Measurements from ENCODE around the gene CD40. TPM values are rescaled to one million over a fixed set of nuclear protein-coding genes. Genes with fewer than 3 reads are reported as not detected.

The CD40 gene
- total RNA-seq (2014; rRNA removed; shearing (Covaris generic); ENCODE audit: low replicate concordance) = 6.3 and 12.1 TPM in 2 replicates

DNA sequence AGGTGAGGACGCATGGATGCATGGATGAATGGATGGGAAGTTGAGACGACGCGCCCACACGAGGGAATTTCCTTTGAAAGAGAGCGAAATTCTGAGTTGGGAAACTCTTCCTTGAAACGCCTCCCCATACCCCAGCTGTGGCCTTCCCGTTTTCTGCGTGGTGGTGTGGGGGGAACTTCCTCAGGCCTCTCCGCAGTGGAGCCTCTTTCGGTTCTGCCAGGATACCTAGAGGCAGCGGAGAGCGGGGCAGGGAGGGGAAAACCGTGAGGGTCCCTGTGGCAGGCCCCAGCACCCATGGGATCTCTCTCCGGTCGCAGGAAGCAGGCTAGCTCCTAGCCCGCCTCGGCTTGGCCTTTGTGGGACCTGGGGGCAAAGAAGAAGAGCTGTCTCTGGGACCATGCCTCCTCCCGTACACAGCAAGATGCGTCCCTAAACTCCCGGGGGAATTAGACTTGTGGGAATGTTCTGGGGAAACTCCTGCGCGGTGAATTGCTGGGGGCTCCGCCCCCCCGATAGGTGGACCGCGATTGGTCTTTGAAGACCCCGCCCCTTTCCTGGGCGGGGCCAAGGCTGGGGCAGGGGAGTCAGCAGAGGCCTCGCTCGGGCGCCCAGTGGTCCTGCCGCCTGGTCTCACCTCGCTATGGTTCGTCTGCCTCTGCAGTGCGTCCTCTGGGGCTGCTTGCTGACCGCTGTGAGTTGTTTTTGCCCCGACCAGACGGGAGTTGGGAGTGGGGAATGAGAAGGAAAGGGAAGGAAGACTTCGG is at the start of gene CD40:
Gene CD40 (plus strand): TSS at position 611 of the 764 bp plus-strand sequence. CDS start 30 bp downstream, at position 641.
- no peaks in the 10 kb centered on the region for H3K36me3 ChIP-seq (ENCODE audit: insufficient read depth, low read length)
- no peaks in the 10 kb centered on the region for H3K27me3 ChIP-seq (ENCODE audit: low read length)
- H2AFZ ChIP-seq (ENCODE audit: low read length) = no peak within 1 kb of the TSS
- peaks cover 28% of the 10 kb centered on the region for H3K4me1 ChIP-seq (ENCODE audit: low read length)
- peak within 1 kb of the TSS; percentile 63 for H3K9ac ChIP-seq (ENCODE audit: low read length)
- H3K9me2 ChIP-seq (replicated peaks; ENCODE audit: insufficient read depth, low read length) = no peaks in the 10 kb centered on the region
- H3K9me3 ChIP-seq (ENCODE audit: low read length) = no peaks in the 10 kb centered on the region
- peak within 1 kb of the TSS; percentile 73 for H3K4me2 ChIP-seq (ENCODE audit: low read depth, low read length, poor library complexity, severe bottlenecking)
- H3K27ac ChIP-seq (ENCODE audit: low read length) = no peak within 1 kb of the TSS
- peak within 1 kb of the TSS; percentile 66; the same call in 1 of the 2 replicates for H3K4me3 ChIP-seq (ENCODE audit: low read length)
- 0 out of 2 replicates have a peak, but pooled peaks cover 3% of the 10 kb centered on the region for H4K20me1 ChIP-seq (ENCODE audit: insufficient read depth, low read depth, low read length)
- H3K79me2 ChIP-seq (ENCODE audit: low read length) = no peaks in the 10 kb centered on the region
- DNase-seq = peak; percentile 81

- Histone ChIP-seq H3K9me2 (replicated peaks; ENCODE audit: insufficient read depth, low read length) (no peaks in the 10 kb centered on the region), H3K4me3 (ENCODE audit: low read length) (no peak overlapping the region), H3K79me2 (ENCODE audit: low read length) (peaks cover 49% of the 10 kb centered on the region), H4K20me1 (ENCODE audit: insufficient read depth, low read depth, low read length) (peaks cover 6% of the 10 kb centered on the region; the same call in 1 of the 2 replicates), H3K27me3 (ENCODE audit: low read length) (no peaks in the 10 kb centered on the region), H3K4me1 (ENCODE audit: low read length) (no peaks in the 10 kb centered on the region), H3K27ac (ENCODE audit: low read length) (no peak overlapping the region), H3K9ac (ENCODE audit: low read length) (no peak overlapping the region), H3K9me3 (ENCODE audit: low read length) (no peaks in the 10 kb centered on the region), H3K36me3 (ENCODE audit: insufficient read depth, low read length) (peaks cover 23% of the 10 kb centered on the region; the same call in 1 of the 2 replicates), H3K4me2 (ENCODE audit: low read depth, low read length, poor library complexity, severe bottlenecking) (no peak overlapping the region), H2AFZ (ENCODE audit: low read length) (no peak overlapping the region)
- no peak for DNase-seq
Observed at GRCh38 chr20:46070215-46070900, 47.8 kb upstream of the CD40 start.

DNA sequence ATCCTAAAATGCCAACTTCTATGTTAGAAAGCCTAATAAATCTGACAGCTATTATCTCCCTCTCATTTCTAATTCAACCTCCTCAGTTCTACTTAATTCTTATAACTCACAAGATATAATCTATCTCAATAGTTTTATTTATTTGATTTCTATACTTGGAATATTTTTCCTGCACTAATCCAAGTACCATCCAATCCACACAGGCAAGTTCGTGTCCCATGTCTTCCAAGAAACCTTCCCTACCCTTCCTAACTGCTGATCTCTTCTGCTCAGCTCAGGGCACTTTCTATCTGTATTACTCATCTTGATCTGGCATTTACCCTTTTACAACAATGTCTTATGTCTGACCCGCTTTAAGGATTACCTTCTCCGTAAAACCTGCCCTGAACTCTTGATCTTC is 46.5 kb upstream of the CD40 start:
- no peak overlapping the region for H2AFZ ChIP-seq (ENCODE audit: low read length)
- no peaks in the 10 kb centered on the region for H3K4me1 ChIP-seq (ENCODE audit: low read length)
- peaks cover 19% of the 10 kb centered on the region; the same call in 1 of the 2 replicates for H3K36me3 ChIP-seq (ENCODE audit: insufficient read depth, low read length)
- H3K9ac ChIP-seq (ENCODE audit: low read length) = no peak overlapping the region
- H3K9me2 ChIP-seq (replicated peaks; ENCODE audit: insufficient read depth, low read length) = no peaks in the 10 kb centered on the region
- H3K27ac ChIP-seq (ENCODE audit: low read length) = no peak overlapping the region
- peaks cover 6% of the 10 kb centered on the region; the same call in 1 of the 2 replicates for H4K20me1 ChIP-seq (ENCODE audit: insufficient read depth, low read depth, low read length)
- H3K79me2 ChIP-seq (ENCODE audit: low read length) = peaks cover 61% of the 10 kb centered on the region
- H3K4me3 ChIP-seq (ENCODE audit: low read length) = no peak overlapping the region
- no peak overlapping the region for H3K4me2 ChIP-seq (ENCODE audit: low read depth, low read length, poor library complexity, severe bottlenecking)
- H3K9me3 ChIP-seq (ENCODE audit: low read length) = no peaks in the 10 kb centered on the region
- no peak for DNase-seq
- H3K27me3 ChIP-seq (ENCODE audit: low read length) = no peaks in the 10 kb centered on the region

DNA sequence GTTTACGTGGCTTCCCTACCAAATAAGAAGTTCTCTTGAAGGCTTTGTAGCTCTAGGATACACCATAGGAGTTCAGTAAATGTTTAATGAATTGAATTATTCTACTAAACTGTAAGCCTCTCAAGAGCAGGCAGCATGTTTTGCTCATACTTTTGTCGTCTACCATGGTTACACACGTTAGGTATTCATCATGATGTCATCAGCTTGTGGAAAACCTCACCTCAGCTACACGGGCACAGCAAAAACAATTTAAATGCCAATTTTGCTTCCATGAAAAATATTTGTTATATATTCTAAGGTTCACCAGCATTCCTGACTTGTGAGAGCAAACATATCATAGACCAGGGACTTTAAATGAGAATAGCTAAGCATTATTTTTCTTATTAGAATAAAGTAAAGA is 45.1 kb upstream of the CD40 start:
- Histone ChIP-seq H3K36me3 (ENCODE audit: insufficient read depth, low read length) (peaks cover 17% of the 10 kb centered on the region; the same call in 1 of the 2 replicates), H3K4me1 (ENCODE audit: low read length) (no peaks in the 10 kb centered on the region), H3K27me3 (ENCODE audit: low read length) (no peaks in the 10 kb centered on the region), H3K9me3 (ENCODE audit: low read length) (no peaks in the 10 kb centered on the region), H3K79me2 (ENCODE audit: low read length) (peaks cover 75% of the 10 kb centered on the region), H3K4me3 (ENCODE audit: low read length) (no peak overlapping the region), H3K9me2 (replicated peaks; ENCODE audit: insufficient read depth, low read length) (no peaks in the 10 kb centered on the region), H3K4me2 (ENCODE audit: low read depth, low read length, poor library complexity, severe bottlenecking) (no peak overlapping the region), H2AFZ (ENCODE audit: low read length) (no peak overlapping the region), H4K20me1 (ENCODE audit: insufficient read depth, low read depth, low read length) (peaks cover 6% of the 10 kb centered on the region; the same call in 1 of the 2 replicates), H3K9ac (ENCODE audit: low read length) (no peak overlapping the region), H3K27ac (ENCODE audit: low read length) (no peak overlapping the region)
- DNase-seq = no peak

GRCh38 chr20:46073443-46073842 is 44.7 kb upstream of the CD40 start:
- Histone ChIP-seq H4K20me1 (ENCODE audit: insufficient read depth, low read depth, low read length) (peaks cover 6% of the 10 kb centered on the region; the same call in 1 of the 2 replicates), H3K9me2 (replicated peaks; ENCODE audit: insufficient read depth, low read length) (no peaks in the 10 kb centered on the region)
- no peak for DNase-seq

DNA sequence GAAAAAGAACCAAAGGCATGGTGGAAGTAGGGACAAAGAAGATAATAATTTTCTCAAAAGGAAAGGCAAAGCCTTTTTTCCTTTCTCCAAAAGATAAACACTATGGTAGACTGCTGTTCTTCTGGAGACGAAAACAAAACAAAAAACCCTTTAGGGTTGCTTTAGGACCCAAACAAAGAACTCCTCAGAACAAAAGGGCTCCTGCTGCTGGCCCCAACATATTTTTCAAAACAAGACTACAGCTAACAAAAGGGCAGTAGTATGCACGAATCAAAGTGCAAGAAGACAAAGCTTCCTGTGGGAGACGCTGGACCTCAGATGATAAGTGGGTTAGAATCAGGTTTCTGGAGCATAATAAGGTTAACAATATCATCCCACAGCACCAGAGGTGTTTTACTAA is 44.1 kb upstream of the CD40 start:
- H3K36me3 ChIP-seq (ENCODE audit: insufficient read depth, low read length) = peaks cover 17% of the 10 kb centered on the region; the same call in 1 of the 2 replicates
- DNase-seq = no peak
- H2AFZ ChIP-seq (ENCODE audit: low read length) = no peak overlapping the region
- H3K9ac ChIP-seq (ENCODE audit: low read length) = no peak overlapping the region
- H3K4me1 ChIP-seq (ENCODE audit: low read length) = no peaks in the 10 kb centered on the region
- no peak overlapping the region for H3K4me3 ChIP-seq (ENCODE audit: low read length)
- H3K4me2 ChIP-seq (ENCODE audit: low read depth, low read length, poor library complexity, severe bottlenecking) = no peak overlapping the region
- no peak overlapping the region for H3K27ac ChIP-seq (ENCODE audit: low read length)
- peaks cover 6% of the 10 kb centered on the region; the same call in 1 of the 2 replicates for H4K20me1 ChIP-seq (ENCODE audit: insufficient read depth, low read depth, low read length)
- H3K27me3 ChIP-seq (ENCODE audit: low read length) = no peaks in the 10 kb centered on the region
- H3K79me2 ChIP-seq (ENCODE audit: low read length) = peaks cover 85% of the 10 kb centered on the region
- no peaks in the 10 kb centered on the region for H3K9me3 ChIP-seq (ENCODE audit: low read length)
- no peaks in the 10 kb centered on the region for H3K9me2 ChIP-seq (replicated peaks; ENCODE audit: insufficient read depth, low read length)

More at GRCh38 chr20:46073443-46073842, 44.7 kb upstream of the CD40 start:
- no peak overlapping the region for H3K4me3 ChIP-seq (ENCODE audit: low read length)
- peaks cover 14% of the 10 kb centered on the region; the same call in 1 of the 2 replicates for H3K36me3 ChIP-seq (ENCODE audit: insufficient read depth, low read length)
- no peaks in the 10 kb centered on the region for H3K27me3 ChIP-seq (ENCODE audit: low read length)
- peaks cover 79% of the 10 kb centered on the region for H3K79me2 ChIP-seq (ENCODE audit: low read length)
- no peaks in the 10 kb centered on the region for H3K9me3 ChIP-seq (ENCODE audit: low read length)
- no peak overlapping the region for H2AFZ ChIP-seq (ENCODE audit: low read length)
- H3K9ac ChIP-seq (ENCODE audit: low read length) = no peak overlapping the region
- H3K27ac ChIP-seq (ENCODE audit: low read length) = no peak overlapping the region
- no peaks in the 10 kb centered on the region for H3K4me1 ChIP-seq (ENCODE audit: low read length)
- H3K4me2 ChIP-seq (ENCODE audit: low read depth, low read length, poor library complexity, severe bottlenecking) = no peak overlapping the region

- no peaks in the 10 kb centered on the region for H4K20me1 ChIP-seq (ENCODE audit: insufficient read depth, low read depth, low read length)
- peaks cover 17% of the 10 kb centered on the region; the same call in 1 of the 2 replicates for H3K36me3 ChIP-seq (ENCODE audit: insufficient read depth, low read length)
- H2AFZ ChIP-seq (ENCODE audit: low read length) = no peak overlapping the region
- no peak overlapping the region for H3K27ac ChIP-seq (ENCODE audit: low read length)
- H3K4me3 ChIP-seq (ENCODE audit: low read length) = no peak overlapping the region
- DNase-seq = no peak
- no peaks in the 10 kb centered on the region for H3K9me2 ChIP-seq (replicated peaks; ENCODE audit: insufficient read depth, low read length)
- peaks cover 17% of the 10 kb centered on the region for H3K4me1 ChIP-seq (ENCODE audit: low read length)
- H3K79me2 ChIP-seq (ENCODE audit: low read length) = peaks cover 96% of the 10 kb centered on the region
- H3K4me2 ChIP-seq (ENCODE audit: low read depth, low read length, poor library complexity, severe bottlenecking) = no peak overlapping the region
- no peak overlapping the region for H3K9ac ChIP-seq (ENCODE audit: low read length)
- no peaks in the 10 kb centered on the region for H3K27me3 ChIP-seq (ENCODE audit: low read length)
- no peaks in the 10 kb centered on the region for H3K9me3 ChIP-seq (ENCODE audit: low read length)
Observed at GRCh38 chr20:46076806-46077205, 41.3 kb upstream of the CD40 start.

Data from Karpas-422 (cell line).